SK-N-SH treated with all-trans-retinoic acid at 6 μM for 48 hours (cell line): Measurements from ENCODE around the gene PPARGC1A.

Experiments
- ARNTL ChIP-seq: fragments of 450-650 bp; formaldehyde crosslinking; IDR thresholded peaks from 2 replicates; pipeline ENCODE4 v1.5.0; 2020; ENCODE audit warnings: low read depth, mild to moderate bottlenecking, moderate library complexity, borderline replicate concordance
- BACH2 ChIP-seq: fragments of 250-450 bp; sonication (Bioruptor Pico); IDR thresholded peaks from 2 replicates; pipeline ENCODE4 v1.9.0; 2021; ENCODE audit warnings: mild to moderate bottlenecking, borderline replicate concordance
- CREB5 ChIP-seq: fragments of 250-450 bp; sonication (Bioruptor Pico); IDR thresholded peaks from 2 replicates; pipeline ENCODE4 v1.5.1; 2020; ENCODE audit warnings: low read depth, mild to moderate bottlenecking, moderate library complexity
- CSDC2 ChIP-seq: fragments of 250-450 bp; sonication (Bioruptor Pico); IDR thresholded peaks from 2 replicates; pipeline ENCODE4 v1.5.0; 2020; ENCODE audit warnings: mild to moderate bottlenecking, moderate library complexity
- PATZ1 ChIP-seq: fragments of 250-450 bp; sonication (Bioruptor Pico); IDR thresholded peaks from 2 replicates; pipeline ENCODE4 v1.8.0; 2020; ENCODE audit warnings: mild to moderate bottlenecking, moderate library complexity, borderline replicate concordance
- TCF4 ChIP-seq: fragments of 250-450 bp; sonication (Bioruptor Pico); IDR thresholded peaks from 2 replicates; pipeline ENCODE4 v1.8.0; 2021; ENCODE audit warnings: mild to moderate bottlenecking, moderate library complexity, borderline replicate concordance
- ZC3H10 ChIP-seq: fragments of 250-450 bp; sonication (Bioruptor Pico); IDR thresholded peaks from 2 replicates; pipeline ENCODE4 v1.5.1; 2021; ENCODE audit warnings: mild to moderate bottlenecking, moderate library complexity
- ZFP3 ChIP-seq: fragments of 250-450 bp; sonication (Bioruptor Pico); IDR thresholded peaks from 2 replicates; pipeline ENCODE4 v1.5.0; 2020; ENCODE audit warnings: mild to moderate bottlenecking, moderate library complexity
- ZNF565 ChIP-seq: fragments of 450-650 bp; formaldehyde crosslinking; conservative IDR thresholded peaks from 2 replicates; pipeline ENCODE4 v1.5.0; 2020; ENCODE audit warnings: low read depth, mild to moderate bottlenecking, moderate library complexity

GRCh38 chr4:23884261-23884660 lies 5.6 kb downstream of the PPARGC1A start:
- TF ChIP-seq ZNF565 (CRISPR knock-in tag) (no peak), CREB5 (CRISPR knock-in tag) (no peak), CSDC2 (no peak), BACH2 (CRISPR knock-in tag) (no peak), ARNTL (no peak), TCF4 (CRISPR knock-in tag) (no peak), PATZ1 (CRISPR knock-in tag) (no peak), ZFP3 (CRISPR knock-in tag) (no peak), ZC3H10 (CRISPR knock-in tag) (no peak)
